Measurements from ENCODE around the gene ABCE1. TPM values are rescaled to one million over a fixed set of nuclear protein-coding genes. Genes with fewer than 3 reads are reported as not detected.

The ABCE1 gene
- total RNA-seq, 2 donors from 2014 or later = 25.0 to 50.1 TPM

- TF ChIP-seq, protein P1, sequence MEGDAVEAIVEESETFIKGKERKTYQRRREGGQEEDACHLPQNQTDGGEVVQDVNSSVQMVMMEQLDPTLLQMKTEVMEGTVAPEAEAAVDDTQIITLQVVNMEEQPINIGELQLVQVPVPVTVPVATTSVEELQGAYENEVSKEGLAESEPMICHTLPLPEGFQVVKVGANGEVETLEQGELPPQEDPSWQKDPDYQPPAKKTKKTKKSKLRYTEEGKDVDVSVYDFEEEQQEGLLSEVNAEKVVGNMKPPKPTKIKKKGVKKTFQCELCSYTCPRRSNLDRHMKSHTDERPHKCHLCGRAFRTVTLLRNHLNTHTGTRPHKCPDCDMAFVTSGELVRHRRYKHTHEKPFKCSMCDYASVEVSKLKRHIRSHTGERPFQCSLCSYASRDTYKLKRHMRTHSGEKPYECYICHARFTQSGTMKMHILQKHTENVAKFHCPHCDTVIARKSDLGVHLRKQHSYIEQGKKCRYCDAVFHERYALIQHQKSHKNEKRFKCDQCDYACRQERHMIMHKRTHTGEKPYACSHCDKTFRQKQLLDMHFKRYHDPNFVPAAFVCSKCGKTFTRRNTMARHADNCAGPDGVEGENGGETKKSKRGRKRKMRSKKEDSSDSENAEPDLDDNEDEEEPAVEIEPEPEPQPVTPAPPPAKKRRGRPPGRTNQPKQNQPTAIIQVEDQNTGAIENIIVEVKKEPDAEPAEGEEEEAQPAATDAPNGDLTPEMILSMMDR (IDR thresholded peaks at IDR 0.05) = no peak
- no peaks in the 10 kb centered on the region for H3K9me3 ChIP-seq
- no peaks in the 10 kb centered on the region for H3K36me3 ChIP-seq
- no peaks in the 10 kb centered on the region for H3K4me1 ChIP-seq
- H3K27ac ChIP-seq = no peak overlapping the region
- no peak overlapping the region for H3K4me3 ChIP-seq
- no peak overlapping the region for H3K9ac ChIP-seq (ENCODE audit: low read depth in 2 of 2, low read length in 2 of 2)
- no peak for DNase-seq
- intact Hi-C loops (cut with DNase I) = no loop called here
- no peaks in the 10 kb centered on the region for H3K27me3 ChIP-seq
Measured at GRCh38 chr4:145090380-145090779, 7.7 kb upstream of the ABCE1 start.

- H3K4me3 ChIP-seq = no peak overlapping the region
- no peaks in the 10 kb centered on the region for H3K27me3 ChIP-seq
- DNase-seq = no peak
- H3K9ac ChIP-seq (ENCODE audit: low read depth in 2 of 2, low read length in 2 of 2) = no peak overlapping the region
- no peak overlapping the region for H3K27ac ChIP-seq
- TF ChIP-seq, protein P1 (IDR thresholded peaks at IDR 0.05) = no peak
- no peaks in the 10 kb centered on the region for H3K36me3 ChIP-seq
- no peaks in the 10 kb centered on the region for H3K9me3 ChIP-seq
- peaks cover 7% of the 10 kb centered on the region for H3K4me1 ChIP-seq
- intact Hi-C loops (cut with DNase I) = no loop called here
Measured at GRCh38 chr4:145093638-145094037, 4.5 kb upstream of the ABCE1 start.

GRCh38 chr4:145097331-145097820 lies 735 bp upstream of the ABCE1 start:
- TF ChIP-seq, protein P1 (IDR thresholded peaks at IDR 0.05) = no peak
- intact Hi-C loops (cut with DNase I) = no loop called here
- no peaks in the 10 kb centered on the region for H3K36me3 ChIP-seq
- H3K9ac ChIP-seq (ENCODE audit: low read depth in 2 of 2, low read length in 2 of 2) = peak overlapping the region; percentile 75 to 94
- H3K27ac ChIP-seq = peak overlapping the region; percentile 95
- no peaks in the 10 kb centered on the region for H3K27me3 ChIP-seq
- H3K4me1 ChIP-seq = peaks cover 7% of the 10 kb centered on the region
- peak; percentile 18 for DNase-seq
- H3K4me3 ChIP-seq = peak overlapping the region; percentile 86
- no peaks in the 10 kb centered on the region for H3K9me3 ChIP-seq

DNA sequence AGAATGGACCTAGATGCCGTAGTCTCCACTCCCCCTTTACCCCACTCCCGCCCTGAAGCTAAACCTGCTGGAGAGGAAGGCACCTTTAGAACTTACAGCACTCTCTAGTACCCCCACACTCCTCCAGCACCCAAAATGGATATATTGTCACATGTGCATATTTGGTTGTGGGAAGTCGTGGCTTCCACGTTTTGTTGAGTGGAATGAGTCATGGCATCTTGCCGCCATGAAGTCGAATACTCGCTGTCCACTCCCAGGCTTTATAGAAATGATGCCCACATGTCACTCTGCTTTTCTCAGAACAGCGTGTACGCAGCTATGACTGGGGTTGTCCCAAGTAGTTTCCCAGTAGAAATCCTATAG lies 545 bp downstream of the ABCE1 start:
- Histone ChIP-seq H3K9me3 (no peaks in the 10 kb centered on the region), H3K4me3 (peak overlapping the region; percentile 86), H3K27ac (peak overlapping the region; percentile 95), H3K4me1 (peaks cover 7% of the 10 kb centered on the region), H3K27me3 (no peaks in the 10 kb centered on the region), H3K36me3 (no peaks in the 10 kb centered on the region), H3K9ac (ENCODE audit: low read depth in 2 of 2, low read length in 2 of 2) (peak overlapping the region; percentile 75 to 94)
- peak; percentile 42 for DNase-seq
- TF ChIP-seq, protein P1 (IDR thresholded peaks at IDR 0.05) = no peak
- intact Hi-C loops (cut with DNase I) = no loop called here

DNA sequence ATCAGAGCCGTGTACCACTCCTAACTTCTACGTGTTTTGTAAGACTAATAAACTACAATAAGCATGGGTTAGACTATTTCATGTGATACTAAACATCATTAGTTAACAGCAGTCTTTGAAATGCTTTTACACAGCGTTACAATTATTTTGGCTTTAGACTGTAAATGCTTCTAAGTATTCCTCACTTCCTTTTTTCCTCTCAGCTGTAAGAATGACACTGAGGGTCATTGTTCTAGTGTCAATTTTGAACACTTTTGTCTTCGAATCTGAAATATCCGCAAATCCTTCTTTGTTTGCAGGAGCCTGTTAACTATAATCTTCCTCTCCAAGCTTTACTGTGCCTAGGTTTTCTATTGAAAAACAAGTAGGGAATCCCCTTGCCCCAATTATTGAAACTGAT lies 1.5 kb downstream of the ABCE1 start:
- Histone ChIP-seq H3K4me1 (peaks cover 7% of the 10 kb centered on the region), H3K27me3 (no peaks in the 10 kb centered on the region), H3K9me3 (no peaks in the 10 kb centered on the region), H3K36me3 (no peaks in the 10 kb centered on the region), H3K9ac (ENCODE audit: low read depth in 2 of 2, low read length in 2 of 2) (no peak overlapping the region), H3K4me3 (no peak overlapping the region), H3K27ac (no peak overlapping the region)
- intact Hi-C loops (cut with DNase I) = loop anchor here (10.0 kb wide), 1 partner anchor 65 kb away; no protein-coding TSS in a partner anchor
- DNase-seq = no peak
- TF ChIP-seq, protein P1 (IDR thresholded peaks at IDR 0.05) = no peak
